MM.1S (cell line): Measurements from ENCODE around the gene CMTM7.
"Not testable (repeated sequence)": the region's sequence is repeated elsewhere in the genome, so short reads cannot be mapped to it uniquely, and the experiment has no call there.

Experiments
- DNase-seq: peaks from one replicate; pipeline ENCODE4 v3.0.0-alpha.2; 2015
- H2AFZ ChIP-seq: fragments of 300-600 bp; sonication (generic); 2 replicates; pipeline ENCODE4 v1.6.0; 2016; ENCODE audit warnings: antibody characterized with exemption, low read length
- H3F3A ChIP-seq: fragments of 300-600 bp; sonication (generic); 2 replicates; pipeline ENCODE4 v1.6.1; 2016; ENCODE audit warnings: mild to moderate bottlenecking, antibody characterized with exemption, low read length, moderate library complexity, mixed read lengths; ENCODE audit not compliant: insufficient read depth
- H3K27ac ChIP-seq: fragments of 300-600 bp; sonication (generic); 2 replicates; pipeline ENCODE4 v1.5.1; 2016; ENCODE audit warnings: mild to moderate bottlenecking, low read length
- H3K27me3 ChIP-seq: fragments of 300-600 bp; sonication (generic); replicated peaks from 2 replicates; pipeline ENCODE4 v1.6.0; 2016; ENCODE audit warnings: low read length; ENCODE audit not compliant: insufficient read depth
- H3K36me3 ChIP-seq: fragments of 300-600 bp; sonication (generic); replicated peaks from 2 replicates; pipeline ENCODE4 v1.6.1; 2016; ENCODE audit warnings: mild to moderate bottlenecking, low read length, mixed read lengths; ENCODE audit not compliant: insufficient read depth
- H3K4me1 ChIP-seq: fragments of 300-600 bp; sonication (generic); 2 replicates; pipeline ENCODE4 v1.6.1; 2016; ENCODE audit warnings: low read length, mixed read lengths
- H3K4me2 ChIP-seq: fragments of 300-600 bp; sonication (generic); 2 replicates; pipeline ENCODE4 v1.6.0; 2016; ENCODE audit warnings: low read depth, low read length
- H3K4me3 ChIP-seq: fragments of 300-600 bp; sonication (generic); 2 replicates; pipeline ENCODE4 v1.5.1; 2016; ENCODE audit warnings: low read length, mixed read lengths
- H3K79me2 ChIP-seq: fragments of 300-600 bp; sonication (generic); 2 replicates; pipeline ENCODE4 v1.6.1; 2016; ENCODE audit warnings: mixed run types, low read length, mixed read lengths
- H3K9ac ChIP-seq: fragments of 300-600 bp; sonication (generic); 2 replicates; pipeline ENCODE4 v1.6.1; 2016; ENCODE audit warnings: low read length, mixed read lengths
- H3K9me2 ChIP-seq: fragments of 300-600 bp; sonication (generic); replicated peaks from 2 replicates; pipeline ENCODE4 v1.6.1; 2016; ENCODE audit warnings: mild to moderate bottlenecking, low read length, mixed read lengths; ENCODE audit not compliant: insufficient read depth
- H3K9me3 ChIP-seq: fragments of 300-600 bp; sonication (generic); replicated peaks from 2 replicates; pipeline ENCODE4 v1.6.1; 2016; ENCODE audit warnings: mild to moderate bottlenecking, low read length, mixed read lengths; ENCODE audit not compliant: insufficient read depth
- H4K20me1 ChIP-seq: fragments of 300-600 bp; sonication (generic); 2 replicates; pipeline ENCODE4 v1.6.1; 2016; ENCODE audit warnings: mild to moderate bottlenecking, low read length, moderate library complexity, mixed read lengths; ENCODE audit not compliant: insufficient read depth
- CTCF ChIP-seq: fragments of 300-600 bp; sonication (generic); IDR thresholded peaks from 2 replicates; pipeline ENCODE4 v1.5.1; 2016; ENCODE audit warnings: antibody characterized with exemption, low read length, mixed read lengths
- EZH2 ChIP-seq: fragments of 300-600 bp; sonication (generic); optimal IDR thresholded peaks from 2 replicates; pipeline ENCODE3; 2017; ENCODE audit warnings: low read depth, mild to moderate bottlenecking, antibody characterized with exemption, low read length, mixed read lengths
- EZH2phosphoT487 ChIP-seq: fragments of 300-600 bp; sonication (generic); IDR thresholded peaks from 2 replicates; pipeline ENCODE4 v1.6.1; 2018; ENCODE audit warnings: antibody characterized with exemption, low read length

CMTM7 gene

DNA sequence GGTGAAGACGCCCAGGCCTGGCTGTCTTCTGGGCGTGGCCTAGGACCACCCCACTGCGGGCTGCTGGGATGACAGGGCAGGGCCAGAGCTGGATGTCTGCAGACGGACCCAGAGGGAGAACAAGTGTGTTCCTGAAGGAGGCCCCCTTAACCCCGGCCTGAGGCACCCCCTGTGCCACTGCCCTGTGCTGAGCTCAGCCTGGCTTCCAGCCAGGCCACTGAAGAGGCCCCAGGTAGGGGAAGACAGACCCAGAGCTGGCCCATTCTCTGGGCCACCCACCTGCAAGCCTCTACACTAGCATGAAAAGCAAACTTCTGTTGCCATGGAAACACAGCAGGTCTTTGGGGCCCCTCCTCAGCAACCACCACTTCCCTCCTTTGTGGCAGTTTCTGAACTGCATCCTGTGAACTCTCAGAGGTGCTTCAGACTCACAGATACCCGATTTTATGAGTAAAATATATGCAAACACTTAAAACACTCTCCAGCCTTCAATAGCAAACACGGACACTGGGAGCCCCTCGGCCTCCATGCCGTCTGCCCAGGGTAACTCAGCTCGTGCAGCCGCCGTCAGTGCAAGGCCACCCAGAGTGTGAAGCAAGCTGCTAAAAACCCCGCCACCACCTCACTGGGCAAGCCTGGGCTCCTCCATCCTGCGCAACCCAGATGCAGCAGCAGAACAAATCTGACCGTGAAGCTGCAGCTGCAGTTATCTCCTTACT is 68.5 kb downstream of the CMTM7 start:
- no peaks in the 10 kb centered on the region for H4K20me1 ChIP-seq
- H3K4me2 ChIP-seq, result no peak overlapping the region
- H3K79me2 ChIP-seq, result no peaks in the 10 kb centered on the region
- no peak overlapping the region for H3K27ac ChIP-seq
- H3K27me3 ChIP-seq, result no peaks in the 10 kb centered on the region
- H2AFZ ChIP-seq, result no peak overlapping the region
- no peak overlapping the region for H3K4me3 ChIP-seq
- H3F3A ChIP-seq, result no peaks in the 10 kb centered on the region
- no peaks in the 10 kb centered on the region for H3K36me3 ChIP-seq
- no peak overlapping the region for H3K9ac ChIP-seq
- H3K9me2 ChIP-seq, result no peaks in the 10 kb centered on the region
- TF ChIP-seq EZH2 (no peak), CTCF (no peak), EZH2phosphoT487 (no peak)
- DNase-seq, result peak; percentile 40
- H3K9me3 ChIP-seq, result no peaks in the 10 kb centered on the region
- no peaks in the 10 kb centered on the region for H3K4me1 ChIP-seq

GRCh38 chr3:32460817-32461496 is 69.3 kb downstream of the CMTM7 start:
- H3K9me3 ChIP-seq, H2AFZ ChIP-seq, H4K20me1 ChIP-seq, H3K27ac ChIP-seq, H3F3A ChIP-seq, H3K36me3 ChIP-seq, H3K27me3 ChIP-seq, DNase-seq, H3K9me2 ChIP-seq, H3K9ac ChIP-seq, H3K4me1 ChIP-seq, H3K4me3 ChIP-seq, H3K79me2 ChIP-seq, H3K4me2 ChIP-seq: not testable (repeated sequence)

GRCh38 chr3:32462191-32462986 is 70.7 kb downstream of the CMTM7 start:
- not testable (repeated sequence) for DNase-seq, H3K4me1 ChIP-seq, H3K4me3 ChIP-seq, H4K20me1 ChIP-seq, H3K9ac ChIP-seq, H3K36me3 ChIP-seq, H2AFZ ChIP-seq, H3K9me2 ChIP-seq, H3F3A ChIP-seq, H3K27ac ChIP-seq, H3K4me2 ChIP-seq, H3K9me3 ChIP-seq, H3K27me3 ChIP-seq, H3K79me2 ChIP-seq

DNA sequence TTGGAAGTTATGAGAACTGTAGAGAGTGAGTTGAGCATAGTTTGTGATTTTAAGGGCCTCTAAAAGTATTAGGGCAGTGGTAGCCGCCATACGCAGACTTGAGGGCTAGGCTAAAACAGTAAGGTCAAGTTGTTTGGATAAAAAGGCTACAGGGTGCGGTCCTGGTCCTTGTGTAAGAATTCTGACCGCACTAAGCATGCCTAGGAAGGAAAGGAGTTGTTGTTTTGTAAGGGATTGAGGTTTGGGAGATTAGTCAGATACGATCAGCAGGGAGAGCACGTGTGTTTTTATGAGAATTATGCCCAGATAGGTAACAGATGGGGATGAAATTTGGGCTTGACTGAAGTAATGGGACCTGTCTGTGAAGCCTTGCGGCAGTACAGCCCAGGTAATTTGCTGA is 71.8 kb downstream of the CMTM7 start:
- H3K4me3 ChIP-seq, H4K20me1 ChIP-seq, DNase-seq, H3K36me3 ChIP-seq, H3K79me2 ChIP-seq, H3K27ac ChIP-seq, H3K27me3 ChIP-seq, H3K4me2 ChIP-seq, H3K9me2 ChIP-seq, H2AFZ ChIP-seq, H3K9me3 ChIP-seq, H3K9ac ChIP-seq, H3K4me1 ChIP-seq, H3F3A ChIP-seq: not testable (repeated sequence)

DNA sequence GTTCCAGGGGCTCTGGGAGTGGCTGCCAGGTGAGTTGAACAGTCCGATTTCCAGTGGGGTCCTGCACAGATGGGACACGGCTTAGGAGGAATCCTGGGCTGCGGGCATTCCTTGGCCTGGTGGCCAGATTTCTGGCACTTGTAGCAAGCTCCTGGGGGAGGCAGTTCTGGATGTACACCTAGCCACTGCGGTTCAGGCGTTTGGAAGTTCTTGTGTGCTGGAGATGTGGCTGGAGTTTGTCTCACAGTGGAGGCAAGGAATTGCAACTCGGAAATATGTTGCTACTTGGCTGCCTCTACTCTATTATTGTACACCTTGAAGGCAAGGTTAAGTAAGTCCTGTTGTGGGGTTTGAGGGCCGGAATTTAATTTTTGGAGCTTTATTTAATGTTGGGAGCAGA is 73.1 kb downstream of the CMTM7 start:
- not testable (repeated sequence) for H3K27me3 ChIP-seq, H3K4me1 ChIP-seq, H2AFZ ChIP-seq, H3K9me3 ChIP-seq, H3K4me3 ChIP-seq, H3K27ac ChIP-seq, H3F3A ChIP-seq, H3K36me3 ChIP-seq, H3K79me2 ChIP-seq, H4K20me1 ChIP-seq, H3K9me2 ChIP-seq, H3K4me2 ChIP-seq, DNase-seq, H3K9ac ChIP-seq

DNA sequence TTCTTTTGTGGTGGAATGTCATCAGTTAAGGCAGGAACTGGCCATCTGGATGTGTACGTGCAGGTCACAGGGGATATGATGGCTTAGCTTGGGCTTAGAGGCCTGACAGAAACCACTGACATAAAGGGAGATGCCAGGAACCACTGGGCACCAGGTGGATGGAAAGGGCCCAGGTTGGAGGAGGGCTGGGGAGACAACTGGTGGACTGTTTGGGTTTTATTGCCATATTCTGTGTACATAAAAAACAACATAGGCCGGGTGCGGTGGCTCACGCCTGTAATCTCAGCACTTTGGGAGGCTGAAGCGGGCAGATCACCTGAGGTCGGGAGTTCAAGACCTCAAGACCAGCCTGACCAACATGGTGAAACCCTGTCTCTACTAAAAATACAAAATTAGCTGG is 75.2 kb downstream of the CMTM7 start:
- not testable (repeated sequence) for DNase-seq, H3K79me2 ChIP-seq, H3K27me3 ChIP-seq, H3K4me1 ChIP-seq, H3K4me2 ChIP-seq, H3K4me3 ChIP-seq, H2AFZ ChIP-seq, H3F3A ChIP-seq, H3K27ac ChIP-seq, H3K36me3 ChIP-seq, H3K9me2 ChIP-seq, H4K20me1 ChIP-seq, H3K9ac ChIP-seq, H3K9me3 ChIP-seq
